ACC112 (cell line): ENCODE data around the gene ACSS1.

ENCODE experiments used
- H2AFZ ChIP-seq: fragments of 200-600 bp; sonication (generic); one replicate; pipeline ENCODE4 v1.6.0; 2017; ENCODE audit warnings: antibody characterized with exemption, low read length; ENCODE audit not compliant: unreplicated experiment
- H3K27ac ChIP-seq: fragments of 200-600 bp; sonication (generic); 2 replicates; pipeline ENCODE4 v1.5.1; 2014; ENCODE audit warnings: low read depth, mild to moderate bottlenecking, antibody characterized with exemption, low read length, moderate library complexity
- H3K27me3 ChIP-seq: fragments of 200-600 bp; sonication (generic); 2 replicates; pipeline ENCODE4 v1.6.1; 2014; ENCODE audit warnings: mild to moderate bottlenecking, antibody characterized with exemption, low read length, moderate library complexity, mixed read lengths; ENCODE audit not compliant: insufficient read depth
- H3K36me3 ChIP-seq: fragments of 200-600 bp; sonication (generic); 2 replicates; pipeline ENCODE4 v1.6.1; 2016; ENCODE audit warnings: mild to moderate bottlenecking, antibody characterized with exemption, low read length, moderate library complexity, mixed read lengths; ENCODE audit not compliant: insufficient read depth
- H3K4me1 ChIP-seq: fragments of 200-600 bp; sonication (generic); one replicate; pipeline ENCODE4 v1.6.1; 2016; ENCODE audit warnings: low read length, mixed read lengths; ENCODE audit not compliant: insufficient read depth, unreplicated experiment, control insufficient read depth
- H3K4me3 ChIP-seq: fragments of 200-600 bp; sonication (generic); 2 replicates; pipeline ENCODE4 v1.5.1; 2014; ENCODE audit warnings: mild to moderate bottlenecking, low read depth, low read length
- H3K79me2 ChIP-seq: fragments of 200-600 bp; sonication (generic); one replicate; pipeline ENCODE4 v1.6.0; 2016; ENCODE audit warnings: low read length; ENCODE audit not compliant: control insufficient read depth, unreplicated experiment, insufficient read depth

ACSS1 gene

GRCh38 chr20:25044660-25045342, 13.1 kb downstream of the ACSS1 start:
- H3K4me3 ChIP-seq = no peak overlapping the region
- no peaks in the 10 kb centered on the region for H3K79me2 ChIP-seq
- no peaks in the 10 kb centered on the region for H3K27me3 ChIP-seq
- no peaks in the 10 kb centered on the region for H3K36me3 ChIP-seq
- peaks cover 8% of the 10 kb centered on the region for H3K4me1 ChIP-seq
- H3K27ac ChIP-seq = no peak overlapping the region
- H2AFZ ChIP-seq = no peak overlapping the region

GRCh38 chr20:25044261-25044560, 13.7 kb downstream of the ACSS1 start:
- no peaks in the 10 kb centered on the region for H3K36me3 ChIP-seq
- H3K27ac ChIP-seq = no peak overlapping the region
- H2AFZ ChIP-seq = no peak overlapping the region
- H3K27me3 ChIP-seq = no peaks in the 10 kb centered on the region
- no peak overlapping the region for H3K4me3 ChIP-seq
- H3K79me2 ChIP-seq = no peaks in the 10 kb centered on the region
- peaks cover 11% of the 10 kb centered on the region for H3K4me1 ChIP-seq

- Histone ChIP-seq H3K27ac (no peak overlapping the region), H3K36me3 (no peaks in the 10 kb centered on the region), H3K79me2 (no peaks in the 10 kb centered on the region), H2AFZ (no peak overlapping the region), H3K4me3 (no peak overlapping the region), H3K4me1 (peaks cover 11% of the 10 kb centered on the region), H3K27me3 (no peaks in the 10 kb centered on the region)
These were observed 14.3 kb downstream of the ACSS1 start for GRCh38 chr20:25043499-25044260.

- Histone ChIP-seq H3K79me2 (no peaks in the 10 kb centered on the region), H2AFZ (no peak overlapping the region), H3K4me3 (no peak overlapping the region), H3K27me3 (no peaks in the 10 kb centered on the region), H3K36me3 (no peaks in the 10 kb centered on the region), H3K27ac (no peak overlapping the region), H3K4me1 (peaks cover 11% of the 10 kb centered on the region)
These were observed 15.1 kb downstream of the ACSS1 start for GRCh38 chr20:25042531-25043498.

- H3K4me3 ChIP-seq = no peak overlapping the region
- H3K4me1 ChIP-seq = peaks cover 11% of the 10 kb centered on the region
- no peaks in the 10 kb centered on the region for H3K79me2 ChIP-seq
- H3K27me3 ChIP-seq = no peaks in the 10 kb centered on the region
- no peak overlapping the region for H3K27ac ChIP-seq
- no peaks in the 10 kb centered on the region for H3K36me3 ChIP-seq
- no peak overlapping the region for H2AFZ ChIP-seq
These were observed 16.0 kb downstream of the ACSS1 start for GRCh38 chr20:25041813-25042530.

GRCh38 chr20:25040438-25040831, 17.5 kb downstream of the ACSS1 start:
- Histone ChIP-seq H3K36me3 (no peaks in the 10 kb centered on the region), H3K4me3 (no peak overlapping the region), H2AFZ (no peak overlapping the region), H3K79me2 (no peaks in the 10 kb centered on the region), H3K4me1 (peaks cover 11% of the 10 kb centered on the region), H3K27ac (no peak overlapping the region), H3K27me3 (no peaks in the 10 kb centered on the region)

- no peak overlapping the region for H3K4me3 ChIP-seq
- no peaks in the 10 kb centered on the region for H3K27me3 ChIP-seq
- H3K79me2 ChIP-seq = no peaks in the 10 kb centered on the region
- no peak overlapping the region for H3K27ac ChIP-seq
- H3K36me3 ChIP-seq = no peaks in the 10 kb centered on the region
- peaks cover 11% of the 10 kb centered on the region for H3K4me1 ChIP-seq
- H2AFZ ChIP-seq = no peak overlapping the region
These were observed 18.1 kb downstream of the ACSS1 start for GRCh38 chr20:25039697-25040437.

- Histone ChIP-seq H3K4me1 (peaks cover 11% of the 10 kb centered on the region), H3K27me3 (no peaks in the 10 kb centered on the region), H3K36me3 (no peaks in the 10 kb centered on the region), H2AFZ (no peak overlapping the region), H3K79me2 (no peaks in the 10 kb centered on the region), H3K27ac (no peak overlapping the region), H3K4me3 (no peak overlapping the region)
These were observed 19.3 kb downstream of the ACSS1 start for GRCh38 chr20:25038591-25039015.

- peaks cover 11% of the 10 kb centered on the region for H3K4me1 ChIP-seq
- H3K79me2 ChIP-seq = no peaks in the 10 kb centered on the region
- H3K27ac ChIP-seq = no peak overlapping the region
- H2AFZ ChIP-seq = no peak overlapping the region
- H3K36me3 ChIP-seq = no peaks in the 10 kb centered on the region
- no peak overlapping the region for H3K4me3 ChIP-seq
- no peaks in the 10 kb centered on the region for H3K27me3 ChIP-seq
These were observed 19.9 kb downstream of the ACSS1 start for GRCh38 chr20:25038103-25038410.
